NT2/D1 (cell line): ENCODE results near the gene SLC41A1.

Experiments
- YY1 ChIP-seq: IDR thresholded peaks from 2 replicates; pipeline ENCODE4 v1.6.1; 2011; ENCODE audit not compliant: insufficient read length, insufficient read depth
- ZNF274 ChIP-seq: IDR thresholded peaks from 2 replicates; pipeline ENCODE4 v1.6.1; 2011; ENCODE audit warnings: mild to moderate bottlenecking, low read depth, low read length

GRCh38 chr1:205775717-205776056 is 37.3 kb downstream of the SLC41A1 start:
- TF ChIP-seq YY1 (no peak), ZNF274 (no peak)
